Mesothelial cell of epicardium (in vitro differentiated cells): ENCODE measurements around the gene YWHAG. TPM values are rescaled to one million over a fixed set of nuclear protein-coding genes. Genes with fewer than 3 reads are reported as not detected.
A peak's percentile ranks its signal among the peaks of the same experiment; 100 is the strongest.
"Not testable (repeated sequence)": the region's sequence is repeated elsewhere in the genome, so short reads cannot be mapped to it uniquely, and the experiment has no call there.

Experiments
- DNase-seq, 2 experiments: peaks; one replicate each; pipeline ENCODE4 v3.0.0; 2021; ENCODE audit warnings: low spot score in 2 of 2; ENCODE audit not compliant: unreplicated experiment in 2 of 2
- H3K27ac Mint-ChIP-seq: 2 replicates; pipeline ENCODE4 v1.8.0; 2021; ENCODE audit warnings: mixed read lengths
- H3K27me3 Mint-ChIP-seq: 2 replicates; pipeline ENCODE4 v1.8.0; 2021; ENCODE audit warnings: low read depth, mixed read lengths
- H3K36me3 Mint-ChIP-seq: 2 replicates; pipeline ENCODE4 v1.8.0; 2021; ENCODE audit warnings: mixed read lengths
- H3K4me1 Mint-ChIP-seq: 2 replicates; pipeline ENCODE4 v1.8.0; 2021; ENCODE audit warnings: mixed read lengths
- H3K4me3 Mint-ChIP-seq: 2 replicates; pipeline ENCODE4 v1.8.0; 2021; ENCODE audit warnings: mild to moderate bottlenecking, moderate library complexity, mixed read lengths
- H3K9me3 Mint-ChIP-seq: 2 replicates; pipeline ENCODE4 v1.8.0; 2021; ENCODE audit warnings: mixed read lengths
- total RNA-seq: library from RNA; stranded (reverse); gene quantifications from 3 replicates; pipeline ENCODE4 v1.2.1, GENCODE V29; 2021
- TF ChIP-seq, protein P1 (sequence below): fragments of 200-600 bp; sonication (generic); IDR thresholded peaks from one replicate; pipeline ENCODE4 v1.5.0; 2021; ENCODE audit warnings: antibody characterized with exemption; ENCODE audit not compliant: unreplicated experiment

YWHAG gene
- total RNA-seq: 144 to 145 TPM (median 145 TPM) in 3 replicates

DNA sequence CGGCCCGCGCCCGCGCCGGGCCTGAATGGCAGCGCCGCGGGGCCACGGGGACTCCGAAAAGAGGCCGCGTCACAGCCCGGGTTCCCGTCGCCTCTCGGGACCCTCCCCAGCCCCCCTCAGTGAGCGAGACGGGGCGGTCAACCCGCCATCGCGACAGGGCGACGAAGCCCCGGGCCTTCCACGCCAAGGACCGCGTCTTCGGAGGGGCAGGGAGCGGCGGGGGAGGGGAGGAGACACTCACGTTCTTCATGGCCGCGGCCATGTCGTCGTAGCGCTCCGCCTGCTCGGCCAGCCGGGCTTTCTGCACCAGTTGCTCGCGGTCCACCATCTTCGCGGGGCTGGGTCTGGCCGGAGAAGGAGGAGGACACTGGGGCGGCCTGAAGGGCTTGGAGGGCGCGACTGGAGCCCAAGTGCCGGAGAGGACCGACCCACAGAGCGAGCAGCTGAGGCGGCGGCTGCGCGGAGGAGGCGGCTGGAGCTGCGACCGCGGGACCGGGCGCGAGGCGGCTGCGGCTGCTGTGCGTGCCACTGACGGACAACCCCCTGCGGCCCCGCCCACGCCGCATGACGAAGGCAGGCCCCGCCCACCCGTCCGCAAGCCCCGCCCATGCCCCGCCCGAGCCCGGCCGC is at the start of gene YWHAG:
YWHAG (minus strand) TSS at position 511 of the 630 bp plus-strand sequence; CDS start at position 328, 183 bp downstream.
- Mint-ChIP-seq H3K27ac (peak within 1 kb of the TSS; percentile 98), H3K9me3 (peaks cover 3% of the 10 kb centered on the region), H3K36me3 (peaks cover 18% of the 10 kb centered on the region), H3K27me3 (no peaks in the 10 kb centered on the region), H3K4me3 (peak within 1 kb of the TSS; percentile 96), H3K4me1 (peaks cover 35% of the 10 kb centered on the region)
- DNase-seq: peak in 1 of 2 experiments; percentile 90
- TF ChIP-seq, protein P1, sequence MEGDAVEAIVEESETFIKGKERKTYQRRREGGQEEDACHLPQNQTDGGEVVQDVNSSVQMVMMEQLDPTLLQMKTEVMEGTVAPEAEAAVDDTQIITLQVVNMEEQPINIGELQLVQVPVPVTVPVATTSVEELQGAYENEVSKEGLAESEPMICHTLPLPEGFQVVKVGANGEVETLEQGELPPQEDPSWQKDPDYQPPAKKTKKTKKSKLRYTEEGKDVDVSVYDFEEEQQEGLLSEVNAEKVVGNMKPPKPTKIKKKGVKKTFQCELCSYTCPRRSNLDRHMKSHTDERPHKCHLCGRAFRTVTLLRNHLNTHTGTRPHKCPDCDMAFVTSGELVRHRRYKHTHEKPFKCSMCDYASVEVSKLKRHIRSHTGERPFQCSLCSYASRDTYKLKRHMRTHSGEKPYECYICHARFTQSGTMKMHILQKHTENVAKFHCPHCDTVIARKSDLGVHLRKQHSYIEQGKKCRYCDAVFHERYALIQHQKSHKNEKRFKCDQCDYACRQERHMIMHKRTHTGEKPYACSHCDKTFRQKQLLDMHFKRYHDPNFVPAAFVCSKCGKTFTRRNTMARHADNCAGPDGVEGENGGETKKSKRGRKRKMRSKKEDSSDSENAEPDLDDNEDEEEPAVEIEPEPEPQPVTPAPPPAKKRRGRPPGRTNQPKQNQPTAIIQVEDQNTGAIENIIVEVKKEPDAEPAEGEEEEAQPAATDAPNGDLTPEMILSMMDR: no peak

DNA sequence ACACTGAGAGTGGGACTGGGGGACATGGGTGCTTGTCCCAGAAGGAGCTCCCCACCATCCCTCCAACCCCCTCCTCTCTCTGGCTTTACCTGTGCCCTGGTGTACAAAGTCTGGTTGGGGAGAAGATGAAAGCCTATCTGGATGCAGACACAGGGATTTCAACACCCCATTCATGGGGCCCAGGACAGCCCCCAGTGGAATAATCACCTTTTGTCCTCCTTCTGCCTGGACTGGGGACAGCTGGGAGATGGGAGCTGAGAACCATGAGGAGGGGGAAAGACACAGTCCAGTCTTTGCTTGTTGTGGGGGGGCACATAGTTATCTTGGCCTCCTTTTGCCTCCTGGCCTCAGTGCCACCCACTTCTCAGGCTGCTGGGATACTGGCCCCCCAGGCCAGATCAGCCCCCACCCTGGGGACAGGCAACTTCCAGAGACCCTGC is 49.4 kb upstream of the YWHAG start:
- Mint-ChIP-seq H3K4me3 (no peak overlapping the region), H3K27me3 (no peaks in the 10 kb centered on the region), H3K36me3 (no peaks in the 10 kb centered on the region), H3K9me3 (no peaks in the 10 kb centered on the region), H3K4me1 (peaks cover 17% of the 10 kb centered on the region), H3K27ac (no peak overlapping the region)
- TF ChIP-seq, protein P1: no peak
- DNase-seq: no peak

DNA sequence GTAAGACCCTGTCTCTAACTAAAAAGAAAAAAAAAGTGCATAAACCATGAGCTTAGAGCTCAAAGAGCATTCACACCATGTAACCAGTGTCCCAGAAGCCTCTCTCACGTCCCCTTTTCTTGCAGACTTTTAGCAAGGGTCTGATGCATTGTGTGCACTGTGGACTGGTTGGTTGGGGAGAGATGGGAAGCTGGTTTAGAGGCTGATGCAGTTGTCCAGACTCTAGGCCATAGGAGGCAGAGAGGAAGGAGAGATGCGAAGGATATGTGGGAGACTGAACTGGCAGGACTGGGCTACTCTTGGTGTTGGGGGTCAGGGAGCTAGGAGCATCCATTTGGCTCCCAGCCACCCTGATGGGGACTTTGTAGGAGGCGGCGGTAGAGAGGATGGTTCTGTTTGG is 48.9 kb upstream of the YWHAG start:
- H3K9me3 Mint-ChIP-seq: no peaks in the 10 kb centered on the region
- TF ChIP-seq, protein P1: no peak
- H3K36me3 Mint-ChIP-seq: no peaks in the 10 kb centered on the region
- H3K27me3 Mint-ChIP-seq: no peaks in the 10 kb centered on the region
- H3K4me1 Mint-ChIP-seq: peaks cover 17% of the 10 kb centered on the region
- no peak overlapping the region for H3K27ac Mint-ChIP-seq
- no peak for DNase-seq
- peak overlapping the region; percentile 22 for H3K4me3 Mint-ChIP-seq

DNA sequence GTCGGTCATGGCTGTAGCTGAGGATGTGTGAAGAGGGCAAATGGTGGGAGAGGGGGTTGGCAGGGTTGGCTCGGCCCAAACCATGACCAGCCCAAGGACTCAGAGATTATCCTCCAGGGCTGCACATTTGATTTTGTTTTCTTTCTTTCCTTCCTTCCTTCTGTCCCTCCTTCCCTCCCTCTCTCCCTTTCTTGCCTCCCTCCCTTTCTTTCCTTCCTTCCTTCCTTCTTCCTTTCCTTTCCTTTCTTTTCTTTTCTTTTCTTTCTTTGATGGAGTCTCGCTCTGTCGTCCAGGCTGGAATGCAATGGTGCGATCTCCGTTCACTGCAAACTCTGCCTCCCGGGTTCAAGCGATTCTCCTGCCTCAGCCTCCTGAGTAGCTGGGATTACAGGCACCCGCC is 46.9 kb upstream of the YWHAG start:
- Mint-ChIP-seq H3K4me1 (peaks cover 15% of the 10 kb centered on the region), H3K27me3 (no peaks in the 10 kb centered on the region), H3K36me3 (no peaks in the 10 kb centered on the region), H3K4me3 (no peak overlapping the region), H3K9me3 (no peaks in the 10 kb centered on the region), H3K27ac (no peak overlapping the region)
- DNase-seq: no peak
- TF ChIP-seq, protein P1: no peak

DNA sequence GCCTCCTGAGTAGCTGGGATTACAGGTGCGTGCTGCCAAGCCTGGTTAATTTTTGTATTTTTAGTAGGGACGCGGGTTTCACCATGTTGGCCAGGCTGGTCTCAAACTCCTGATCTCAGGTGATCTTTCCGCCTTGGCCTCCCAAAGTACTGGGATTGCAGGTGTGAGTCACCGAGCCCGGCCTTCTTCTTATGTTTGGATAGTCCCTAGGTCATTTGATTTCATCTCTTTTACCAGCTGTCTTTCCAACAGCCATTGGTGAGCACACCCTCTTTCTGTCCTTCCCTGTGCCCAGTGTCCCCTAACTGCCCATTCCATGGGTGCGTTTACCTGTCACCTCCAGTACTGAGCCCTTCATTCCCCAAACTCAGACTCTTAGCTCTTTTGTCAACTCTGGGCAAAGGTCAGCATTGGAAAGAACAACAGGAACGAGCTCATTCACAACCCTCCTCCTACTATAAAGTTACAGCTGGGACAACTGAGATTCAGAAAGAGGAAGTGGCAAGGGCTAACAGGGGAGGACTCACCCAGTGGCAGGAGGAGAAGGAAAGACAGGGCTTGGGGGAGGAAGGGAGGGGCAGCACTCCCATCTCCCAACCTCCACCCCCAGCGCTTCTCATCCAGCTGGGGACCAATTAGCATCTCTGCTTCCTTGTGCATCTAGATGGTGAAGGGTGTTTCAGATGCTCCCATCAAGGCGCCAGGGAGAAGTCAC is 45.1 kb upstream of the YWHAG start:
- Mint-ChIP-seq H3K27ac (no peak overlapping the region), H3K4me3 (no peak overlapping the region), H3K27me3 (no peaks in the 10 kb centered on the region), H3K9me3 (no peaks in the 10 kb centered on the region), H3K36me3 (no peaks in the 10 kb centered on the region), H3K4me1 (peaks cover 9% of the 10 kb centered on the region)
- DNase-seq: no peak
- TF ChIP-seq, protein P1: no peak

DNA sequence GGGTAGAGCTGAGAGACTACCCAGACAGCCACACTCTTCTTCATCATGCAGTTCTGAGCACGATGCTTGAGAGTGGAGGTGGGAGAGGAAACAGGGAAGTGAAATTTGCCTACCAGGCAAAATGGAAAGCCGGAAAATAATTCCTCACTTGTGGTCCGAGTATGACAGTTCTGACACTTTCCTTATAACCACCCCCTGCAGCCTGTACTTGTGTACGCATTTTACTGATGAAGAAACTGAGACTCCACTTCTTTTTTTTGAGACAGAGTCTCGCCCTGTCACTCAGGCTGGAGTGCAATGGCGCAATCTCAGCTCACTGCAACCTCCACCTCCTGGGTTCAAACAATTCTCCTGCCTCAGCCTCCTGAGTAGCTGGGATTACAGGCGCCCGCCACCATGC is 44.3 kb upstream of the YWHAG start:
- H3K4me1 Mint-ChIP-seq, H3K27ac Mint-ChIP-seq, DNase-seq, H3K36me3 Mint-ChIP-seq, H3K9me3 Mint-ChIP-seq, H3K4me3 Mint-ChIP-seq, H3K27me3 Mint-ChIP-seq: not testable (repeated sequence)
